Activated CD4-positive, alpha-beta memory T cell treated with anti-CD3 and anti-CD28 coated beads for 36 hours (primary cell): Measurements from ENCODE around the gene RNASEH2B. TPM values are rescaled to one million over a fixed set of nuclear protein-coding genes. Genes with fewer than 3 reads are reported as not detected.

ENCODE experiments used
- CTCF ChIA-PET: fragments of 350-600 bp; sonication (Branson Sonifier 250); formaldehyde crosslinking; loops from one replicate; lab custom pipeline; 2021; ENCODE audit warnings: antibody characterized with exemption, inconsistent platforms; lab: Charles Lee
- POLR2A ChIA-PET: fragments of 350-600 bp; sonication (Branson Sonifier 250); formaldehyde crosslinking; loops from one replicate; lab custom pipeline; 2021; ENCODE audit warnings: antibody characterized with exemption; lab: Charles Lee
- DNase-seq: peaks from one replicate; pipeline ENCODE4 v3.0.0-alpha.2; 2020
- H3K27ac Mint-ChIP-seq: one replicate; pipeline ENCODE4 v1.8.0; 2021; ENCODE audit warnings: mixed read lengths
- H3K27me3 Mint-ChIP-seq: one replicate; pipeline ENCODE4 v1.8.0; 2021; ENCODE audit warnings: mixed read lengths
- H3K36me3 Mint-ChIP-seq: one replicate; pipeline ENCODE4 v1.8.0; 2021; ENCODE audit warnings: mixed read lengths
- H3K4me1 Mint-ChIP-seq: one replicate; pipeline ENCODE4 v1.8.0; 2021; ENCODE audit warnings: low read depth, mixed read lengths
- H3K4me3 Mint-ChIP-seq: one replicate; pipeline ENCODE4 v1.8.0; 2021; ENCODE audit warnings: mild to moderate bottlenecking, mixed read lengths
- H3K9me3 Mint-ChIP-seq: one replicate; pipeline ENCODE4 v1.8.0; 2021; ENCODE audit warnings: mixed read lengths
- intact Hi-C: fragments of 100-400 bp; cut with micrococcal nuclease; formaldehyde crosslinking; loops from one replicate; pipeline ENCODE4 v1.15.1; 2023
- total RNA-seq, 2 experiments: library from RNA; stranded (reverse); gene quantifications; one replicate each; pipeline ENCODE4 v1.2.3, GENCODE V29; 2021

The RNASEH2B gene
- total RNA-seq, 2 experiments from 2014 or later = 40.8 to 48.4 TPM

DNA sequence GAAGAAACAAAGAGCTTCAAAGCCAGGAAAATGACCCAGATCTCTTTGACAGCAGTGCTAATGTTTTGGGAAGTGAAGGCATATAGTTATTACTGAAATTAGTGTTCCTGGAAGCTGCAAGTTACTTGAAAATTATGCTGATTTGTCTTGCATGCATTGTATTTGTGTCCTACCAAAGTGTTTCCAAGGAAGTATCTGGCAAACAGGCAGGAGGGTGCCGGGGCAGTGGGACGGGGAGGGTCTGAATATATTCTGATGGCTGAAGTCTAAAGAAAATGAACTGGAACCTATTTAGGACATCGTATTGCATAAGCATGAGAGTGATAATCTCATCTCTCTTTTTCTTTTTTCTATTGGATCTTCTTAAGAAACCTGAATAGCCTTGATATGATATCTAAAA, 9.0 kb downstream of the RNASEH2B start:
- Mint-ChIP-seq H3K27me3 (no peaks in the 10 kb centered on the region), H3K9me3 (peaks cover 21% of the 10 kb centered on the region), H3K4me3 (no peak overlapping the region), H3K4me1 (peaks cover 52% of the 10 kb centered on the region), H3K36me3 (peaks cover 27% of the 10 kb centered on the region), H3K27ac (no peak overlapping the region)
- intact Hi-C loops = loop anchor here (10.0 kb wide), 3 partner anchors 324 to 694 kb away; no protein-coding TSS in a partner anchor
- ChIA-PET CTCF (interaction anchor here (1.2 kb wide), 1 partner anchor 8 kb away, joined by 3 read pairs; no protein-coding TSS in a partner anchor), POLR2A (interaction anchor here (0.6 kb wide), 1 partner anchor 921 kb away, joined by 3 read pairs; no protein-coding TSS in a partner anchor)
- no peak for DNase-seq

DNA sequence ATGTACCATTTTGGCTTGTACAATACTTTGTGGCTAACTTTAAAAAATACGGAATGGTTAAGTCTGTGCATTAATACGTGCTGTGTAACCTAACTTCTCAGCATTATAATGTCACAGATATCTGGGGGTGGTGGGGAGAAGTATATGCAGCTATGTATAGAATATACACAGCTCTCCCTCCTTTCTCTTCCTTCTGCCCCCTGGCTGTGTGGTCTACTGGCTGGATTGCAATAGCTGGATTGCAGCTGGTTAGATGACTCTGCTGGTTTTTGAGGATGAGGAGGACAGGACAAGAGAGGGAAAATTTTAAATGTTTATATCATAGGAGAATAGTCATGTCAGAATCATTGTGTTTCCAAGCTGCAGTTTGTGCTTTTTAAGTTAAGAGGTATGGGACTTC, 9.7 kb downstream of the RNASEH2B start:
- H3K36me3 Mint-ChIP-seq = peaks cover 31% of the 10 kb centered on the region

DNA sequence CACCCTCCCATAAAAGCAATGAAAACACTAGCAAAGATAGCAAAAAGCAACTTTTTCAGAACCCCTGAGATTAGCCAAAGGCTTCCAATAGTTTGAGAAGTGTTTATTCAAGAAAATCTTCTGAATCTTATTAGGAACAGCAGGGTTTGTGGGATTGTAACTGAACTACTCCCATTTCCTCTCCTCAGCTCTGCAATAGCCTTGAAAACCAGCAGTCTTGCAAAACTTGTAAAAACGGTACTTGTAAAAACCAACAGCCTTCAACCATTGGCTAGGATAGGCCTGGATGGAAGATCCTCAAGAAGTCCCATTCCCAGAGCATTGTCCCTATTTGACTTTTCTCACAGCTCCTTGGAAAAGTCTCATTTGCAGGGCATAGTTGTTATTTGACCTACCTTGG, 12.1 kb downstream of the RNASEH2B start:
- peaks cover 33% of the 10 kb centered on the region for H3K36me3 Mint-ChIP-seq
- POLR2A ChIA-PET = interaction anchor here (0.5 kb wide), 1 partner anchor 932 kb away, joined by 3 read pairs; no protein-coding TSS in a partner anchor
- peaks cover 36% of the 10 kb centered on the region for H3K9me3 Mint-ChIP-seq
- H3K27me3 Mint-ChIP-seq = no peaks in the 10 kb centered on the region
- no peak for DNase-seq
- H3K27ac Mint-ChIP-seq = no peak overlapping the region
- CTCF ChIA-PET = interaction anchor here (0.9 kb wide), 1 partner anchor 10 kb away, joined by 4 read pairs; no protein-coding TSS in a partner anchor
- intact Hi-C loops = no loop called here
- H3K4me3 Mint-ChIP-seq = no peak overlapping the region
- H3K4me1 Mint-ChIP-seq = peaks cover 36% of the 10 kb centered on the region

More for the DNA sequence above, 9.7 kb downstream of the RNASEH2B start:
- Mint-ChIP-seq H3K4me3 (no peak overlapping the region), H3K4me1 (peaks cover 49% of the 10 kb centered on the region), H3K9me3 (peaks cover 28% of the 10 kb centered on the region), H3K27me3 (no peaks in the 10 kb centered on the region), H3K27ac (no peak overlapping the region)
- intact Hi-C loops = loop anchor here (10.0 kb wide), 3 partner anchors 324 to 694 kb away; no protein-coding TSS in a partner anchor
- POLR2A ChIA-PET = interaction anchor here (0.6 kb wide), 1 partner anchor 922 kb away, joined by 3 read pairs; no protein-coding TSS in a partner anchor
- DNase-seq = no peak
- CTCF ChIA-PET = interaction anchor here (0.7 kb wide), 1 partner anchor 1633 kb away, joined by 3 read pairs; no protein-coding TSS in a partner anchor

DNA sequence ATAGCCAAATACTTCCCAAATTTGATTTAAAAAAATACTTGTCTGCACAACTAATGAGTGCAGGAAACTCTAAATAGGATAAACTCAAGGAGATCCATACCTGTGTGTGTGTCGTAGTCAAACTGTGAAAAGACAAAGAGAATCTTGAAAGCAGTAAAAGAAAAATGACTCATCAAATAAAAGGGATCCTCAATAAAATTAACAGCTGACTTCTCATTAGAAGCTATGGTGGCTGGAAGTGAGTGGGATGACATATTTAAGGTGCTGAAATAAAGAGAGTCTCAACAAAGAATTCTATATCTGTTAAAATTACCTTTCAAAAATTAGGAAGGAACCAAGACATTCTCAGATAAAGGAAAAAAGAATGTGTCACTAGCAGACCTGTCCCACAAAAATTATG, 13.7 kb downstream of the RNASEH2B start:
- H3K9me3 Mint-ChIP-seq = peaks cover 36% of the 10 kb centered on the region
- H3K27me3 Mint-ChIP-seq = no peaks in the 10 kb centered on the region
- intact Hi-C loops = no loop called here
- no peak overlapping the region for H3K27ac Mint-ChIP-seq
- peaks cover 29% of the 10 kb centered on the region for H3K4me1 Mint-ChIP-seq
- no peak overlapping the region for H3K4me3 Mint-ChIP-seq
- CTCF ChIA-PET = interaction anchor here (0.7 kb wide), 1 partner anchor 11 kb away, joined by 3 read pairs; no protein-coding TSS in a partner anchor
- DNase-seq = no peak
- POLR2A ChIA-PET = no interaction called here
- H3K36me3 Mint-ChIP-seq = peaks cover 33% of the 10 kb centered on the region

DNA sequence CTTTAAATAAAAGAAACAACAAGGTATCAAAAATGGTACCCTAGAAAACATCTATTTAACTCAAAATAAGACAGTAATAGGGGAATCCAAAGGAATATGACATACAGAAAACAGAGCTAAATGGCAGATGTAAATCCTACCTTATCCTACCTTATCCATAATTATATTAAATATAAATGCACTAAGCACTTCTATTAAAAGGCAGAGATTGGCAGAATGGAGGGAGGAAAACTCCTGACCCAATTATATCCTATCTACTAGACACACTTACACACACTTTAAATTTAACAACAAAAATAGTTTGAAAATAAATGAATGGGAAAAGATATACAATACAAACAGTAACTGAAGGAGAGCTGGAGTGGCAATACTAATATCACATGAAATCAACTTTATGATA, 14.4 kb downstream of the RNASEH2B start:
- peaks cover 24% of the 10 kb centered on the region for H3K4me1 Mint-ChIP-seq
- H3K9me3 Mint-ChIP-seq = peaks cover 36% of the 10 kb centered on the region
- no peaks in the 10 kb centered on the region for H3K27me3 Mint-ChIP-seq
- DNase-seq = no peak
- intact Hi-C loops = no loop called here
- CTCF ChIA-PET = no interaction called here
- POLR2A ChIA-PET = interaction anchor here (0.5 kb wide), 1 partner anchor 885 kb away, joined by 4 read pairs; no protein-coding TSS in a partner anchor
- H3K36me3 Mint-ChIP-seq = peaks cover 33% of the 10 kb centered on the region
- H3K27ac Mint-ChIP-seq = no peak overlapping the region
- H3K4me3 Mint-ChIP-seq = no peak overlapping the region

DNA sequence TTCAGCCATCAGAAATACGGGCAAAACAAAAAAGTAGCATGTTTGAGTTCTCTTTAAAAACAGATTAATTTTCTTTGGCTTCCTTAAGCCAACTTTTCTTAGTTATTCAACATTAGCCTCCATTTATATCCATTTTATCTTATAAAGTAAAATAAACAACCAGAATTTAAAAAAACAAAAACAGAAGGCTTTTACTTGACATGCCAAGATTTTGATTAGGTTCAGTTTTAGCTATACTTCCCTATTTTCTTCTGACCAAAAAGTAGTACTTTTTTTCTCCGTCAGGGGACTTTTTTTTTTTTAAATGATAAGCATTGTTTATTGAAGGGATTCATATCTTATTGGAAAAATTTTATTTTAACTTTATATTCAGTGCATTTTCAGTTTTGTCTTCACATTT, 18.1 kb downstream of the RNASEH2B start:
- Mint-ChIP-seq H3K4me1 (peaks cover 15% of the 10 kb centered on the region), H3K36me3 (peaks cover 27% of the 10 kb centered on the region), H3K27me3 (no peaks in the 10 kb centered on the region), H3K27ac (no peak overlapping the region), H3K4me3 (no peak overlapping the region), H3K9me3 (peaks cover 23% of the 10 kb centered on the region)
- DNase-seq = no peak
- ChIA-PET CTCF (interaction anchor here (1.9 kb wide), 1 partner anchor 16 kb away, joined by 5 read pairs; no protein-coding TSS in a partner anchor), POLR2A (no interaction called here)
- intact Hi-C loops = no loop called here

DNA sequence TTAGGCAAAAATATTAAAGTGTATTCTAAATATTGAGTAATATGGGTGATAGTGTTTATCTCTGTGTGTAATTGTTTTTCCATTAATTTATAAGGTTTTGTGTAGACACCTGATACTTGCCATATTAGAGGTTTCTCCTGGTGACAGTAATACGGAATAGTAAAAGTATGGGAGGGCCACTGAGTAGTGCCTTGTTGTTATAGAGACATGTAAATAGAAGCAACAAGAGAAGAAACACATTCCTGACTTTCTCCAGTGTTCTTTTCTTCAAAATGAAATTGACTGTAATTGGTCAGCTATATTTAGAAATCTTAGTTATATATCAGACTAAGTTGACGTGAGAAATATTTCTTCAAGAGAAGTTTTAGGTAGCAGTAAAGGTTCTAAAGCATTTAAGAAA, 18.5 kb downstream of the RNASEH2B start:
- H3K27me3 Mint-ChIP-seq = no peaks in the 10 kb centered on the region
- H3K27ac Mint-ChIP-seq = no peak overlapping the region
- no peak for DNase-seq
- H3K4me3 Mint-ChIP-seq = no peak overlapping the region
- CTCF ChIA-PET = interaction anchor here (1.9 kb wide), 1 partner anchor 16 kb away, joined by 5 read pairs; no protein-coding TSS in a partner anchor
- peaks cover 19% of the 10 kb centered on the region for H3K9me3 Mint-ChIP-seq
- POLR2A ChIA-PET = no interaction called here
- H3K4me1 Mint-ChIP-seq = peaks cover 15% of the 10 kb centered on the region
- peaks cover 25% of the 10 kb centered on the region for H3K36me3 Mint-ChIP-seq
- intact Hi-C loops = no loop called here

DNA sequence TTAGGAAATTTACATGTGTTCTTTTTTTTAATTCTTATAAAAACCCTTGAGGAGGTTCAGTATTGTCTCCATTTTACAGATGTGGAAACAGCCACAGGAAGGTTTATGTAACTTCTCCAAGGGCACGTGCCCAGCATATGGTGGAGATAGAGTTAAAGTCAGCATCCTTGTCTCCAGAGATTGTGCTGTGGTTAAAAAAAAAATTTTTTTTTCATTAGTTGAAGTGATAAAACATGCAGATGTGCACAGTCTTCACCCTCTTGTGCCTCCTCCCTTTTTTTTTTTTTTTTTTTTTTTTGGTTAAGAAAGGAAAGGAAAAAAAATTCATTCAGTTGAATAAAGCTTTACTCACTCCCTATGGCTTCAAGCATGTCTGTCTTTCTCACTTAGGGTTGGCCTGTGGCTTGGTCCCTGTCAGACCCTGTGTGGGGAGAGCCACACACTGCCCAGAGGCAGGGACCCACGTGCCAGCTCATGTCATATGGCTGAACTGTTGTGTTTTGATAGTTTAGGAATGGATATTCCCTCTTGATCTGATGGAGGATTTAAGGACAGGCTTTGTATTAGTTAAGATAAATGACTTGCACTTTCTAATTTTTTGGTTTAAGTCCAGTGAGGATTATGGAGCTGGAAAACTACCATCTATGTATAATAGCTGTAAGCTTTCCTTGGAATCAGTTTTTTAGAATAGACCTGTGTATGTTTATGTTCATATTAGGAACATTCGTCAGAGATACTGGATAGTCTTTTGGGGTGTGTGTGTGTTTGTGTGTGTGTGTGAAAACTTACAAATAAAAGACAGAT, 19.3 kb downstream of the RNASEH2B start:
- Mint-ChIP-seq H3K4me1 (peaks cover 15% of the 10 kb centered on the region), H3K4me3 (no peak overlapping the region), H3K36me3 (peaks cover 19% of the 10 kb centered on the region), H3K27ac (no peak overlapping the region), H3K27me3 (no peaks in the 10 kb centered on the region), H3K9me3 (peaks cover 12% of the 10 kb centered on the region)
- DNase-seq = no peak
- ChIA-PET CTCF (no interaction called here), POLR2A (no interaction called here)
- intact Hi-C loops = no loop called here

DNA sequence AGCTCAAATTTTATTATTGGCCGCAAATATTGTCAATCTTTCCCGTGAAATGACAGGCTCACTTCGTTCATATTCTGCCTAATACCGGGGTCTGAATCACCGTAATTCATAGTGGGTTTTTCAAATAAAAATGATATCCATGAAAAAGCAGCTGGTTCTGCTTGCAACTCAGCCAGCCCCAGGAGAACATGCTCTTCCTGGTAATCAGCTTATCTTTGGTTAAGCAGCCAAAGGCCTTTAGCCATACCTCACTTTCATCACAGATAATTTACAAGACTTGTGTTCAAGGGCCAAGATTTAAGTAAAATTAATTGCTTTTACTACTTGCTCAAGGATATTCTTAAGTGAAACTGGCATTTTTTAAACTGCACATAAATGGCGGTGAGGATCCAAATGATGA, 22.5 kb downstream of the RNASEH2B start:
- no peak overlapping the region for H3K4me3 Mint-ChIP-seq
- CTCF ChIA-PET = interaction anchor here (1.4 kb wide), 1 partner anchor 20 kb away, joined by 4 read pairs; no protein-coding TSS in a partner anchor

DNA sequence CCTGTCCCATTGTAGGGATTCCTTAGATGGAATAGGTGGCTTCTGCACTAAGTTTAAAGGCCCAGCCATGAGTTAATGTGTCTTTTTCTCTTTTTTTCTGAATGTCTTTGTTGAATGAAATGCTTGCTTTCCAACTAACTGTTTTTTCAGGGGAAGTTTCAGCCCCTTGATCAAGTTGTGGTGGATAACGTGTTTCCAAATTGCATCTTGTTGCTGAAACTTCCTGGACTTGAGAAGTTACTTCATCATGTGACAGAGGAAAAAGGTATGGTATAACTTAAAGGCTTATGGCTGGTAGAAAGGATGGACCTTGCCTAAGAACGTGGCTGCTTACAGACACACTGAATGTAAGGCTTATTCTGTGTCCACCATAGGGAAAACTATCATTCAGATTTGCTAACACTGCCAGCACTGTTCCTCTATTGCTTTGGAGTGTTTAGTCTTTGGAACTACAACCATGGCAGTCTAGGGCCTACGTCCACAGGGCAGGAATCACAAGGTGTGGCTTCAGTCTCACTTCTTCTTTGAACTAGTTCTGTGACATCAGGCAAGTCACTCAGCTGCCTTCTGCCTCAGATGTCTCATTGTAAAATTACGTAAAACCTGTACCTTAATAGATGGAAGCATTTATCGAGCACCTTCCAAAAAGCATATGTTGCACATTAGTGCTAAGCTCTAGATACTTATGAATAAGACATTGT, 25.3 kb downstream of the RNASEH2B start:
- Mint-ChIP-seq H3K27ac (no peak overlapping the region), H3K27me3 (no peaks in the 10 kb centered on the region), H3K36me3 (peaks cover 45% of the 10 kb centered on the region), H3K4me3 (no peak overlapping the region), H3K4me1 (no peaks in the 10 kb centered on the region), H3K9me3 (peaks cover 2% of the 10 kb centered on the region)
- ChIA-PET CTCF (interaction anchor here (0.7 kb wide), 1 partner anchor 23 kb away, joined by 3 read pairs; no protein-coding TSS in a partner anchor), POLR2A (no interaction called here)
- intact Hi-C loops = no loop called here
- DNase-seq = no peak

More for the DNA sequence above, 22.5 kb downstream of the RNASEH2B start:
- Mint-ChIP-seq H3K36me3 (peaks cover 36% of the 10 kb centered on the region), H3K4me1 (peaks cover 6% of the 10 kb centered on the region), H3K9me3 (no peaks in the 10 kb centered on the region), H3K27ac (no peak overlapping the region), H3K27me3 (no peaks in the 10 kb centered on the region)
- no peak for DNase-seq
- intact Hi-C loops = no loop called here
- POLR2A ChIA-PET = no interaction called here

DNA sequence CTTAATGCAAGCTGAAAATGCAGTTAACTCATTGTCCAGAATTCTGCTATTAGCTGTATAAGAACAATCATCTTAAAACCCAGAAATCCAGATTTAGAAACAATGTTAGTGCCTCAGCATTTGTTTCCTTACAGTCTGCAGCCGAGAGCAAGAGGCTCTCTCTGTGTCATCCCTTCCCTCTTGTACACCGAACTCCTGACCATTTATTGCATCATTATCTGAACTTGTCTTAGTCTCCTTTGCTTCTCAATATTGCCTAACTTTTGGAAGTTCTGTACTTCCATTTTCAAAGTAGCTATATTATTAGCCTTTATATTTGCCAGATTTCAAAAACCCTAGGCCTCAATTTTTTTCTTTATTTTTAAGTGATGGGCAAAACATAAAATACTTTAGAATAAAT, 27.1 kb downstream of the RNASEH2B start:
- intact Hi-C loops = no loop called here
- Mint-ChIP-seq H3K4me3 (no peak overlapping the region), H3K9me3 (peaks cover 2% of the 10 kb centered on the region), H3K27ac (no peak overlapping the region), H3K36me3 (peaks cover 38% of the 10 kb centered on the region), H3K4me1 (no peaks in the 10 kb centered on the region), H3K27me3 (no peaks in the 10 kb centered on the region)
- ChIA-PET CTCF (no interaction called here), POLR2A (no interaction called here)
- no peak for DNase-seq

DNA sequence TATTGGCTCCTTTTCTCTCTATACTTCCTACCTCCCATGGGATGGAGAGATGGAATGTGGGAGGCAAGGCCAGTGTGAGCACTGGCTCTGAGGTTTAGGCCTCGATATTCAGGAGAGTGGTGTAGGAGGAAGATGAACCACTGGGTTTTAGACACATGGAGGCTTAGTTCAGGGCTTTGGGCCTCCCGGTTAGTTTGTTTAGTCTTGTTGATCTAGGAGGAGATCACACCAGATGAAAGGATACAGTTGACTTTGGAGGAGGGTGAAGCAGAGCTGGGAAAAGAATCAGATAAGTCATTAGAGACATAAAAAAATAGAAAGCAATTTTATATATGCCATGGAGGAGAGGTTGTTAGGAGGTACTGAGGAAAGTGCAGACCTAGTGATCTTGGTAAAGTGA, 30.9 kb downstream of the RNASEH2B start:
- intact Hi-C loops = no loop called here
- H3K4me1 Mint-ChIP-seq = peaks cover 4% of the 10 kb centered on the region
- no peaks in the 10 kb centered on the region for H3K27me3 Mint-ChIP-seq
- H3K27ac Mint-ChIP-seq = no peak overlapping the region
- CTCF ChIA-PET = interaction anchor here (1.0 kb wide), 1 partner anchor 185 kb away, joined by 3 read pairs; no protein-coding TSS in a partner anchor
- peaks cover 42% of the 10 kb centered on the region for H3K36me3 Mint-ChIP-seq
- no peak for DNase-seq
- POLR2A ChIA-PET = no interaction called here
- H3K9me3 Mint-ChIP-seq = peaks cover 2% of the 10 kb centered on the region
- no peak overlapping the region for H3K4me3 Mint-ChIP-seq
